K562 (cell line): Measurements from ENCODE around the gene ABCD4. TPM values are rescaled to one million over a fixed set of nuclear protein-coding genes. Genes with fewer than 3 reads are reported as not detected.

ENCODE experiments used
- CBX1 ChIP-seq: sonication (generic); IDR thresholded peaks from 2 replicates; pipeline ENCODE4 v1.6.1; 2016; ENCODE audit warnings: antibody characterized with exemption, low read depth, mild to moderate bottlenecking
- HDAC1 ChIP-seq, 2 experiments: fragments of 450-650 bp; IDR thresholded peaks; 2 replicates each; pipeline ENCODE4 v1.6.1; 2016 to 2017; ENCODE audit warnings: inconsistent platforms in 1 of 2, mild to moderate bottlenecking in 1 of 2, moderate library complexity in 1 of 2
- HDAC6 ChIP-seq: IDR thresholded peaks from 2 replicates; pipeline ENCODE4 v1.6.1; 2012; ENCODE audit warnings: low read depth, mild to moderate bottlenecking, control low read depth, inconsistent platforms, low read length, moderate library complexity
- JUNB ChIP-seq: fragments of 450-650 bp; formaldehyde crosslinking; conservative IDR thresholded peaks from 2 replicates; pipeline ENCODE4 v1.4.0; 2020; ENCODE audit warnings: mild to moderate bottlenecking
- KDM5B ChIP-seq: fragments of 200-600 bp; sonication (generic); IDR thresholded peaks from 2 replicates; pipeline ENCODE4 v1.6.1; 2012; ENCODE audit warnings: low read depth, mild to moderate bottlenecking, moderate library complexity, low read length, control low read depth, inconsistent platforms; ENCODE audit not compliant: insufficient replicate concordance
- KHSRP ChIP-seq: fragments of 450-650 bp; IDR thresholded peaks from 2 replicates; pipeline ENCODE4 v1.6.1; 2017
- MCM5 ChIP-seq: fragments of 450-650 bp; IDR thresholded peaks from 2 replicates; pipeline ENCODE4 v1.6.1; 2016; ENCODE audit warnings: low read depth
- NCOA4 ChIP-seq: fragments of 450-650 bp; IDR thresholded peaks from 2 replicates; pipeline ENCODE4 v1.6.1; 2018; ENCODE audit warnings: mild to moderate bottlenecking; ENCODE audit not compliant: partially characterized antibody
- POLR2G ChIP-seq: fragments of 200-400 bp; formaldehyde crosslinking; IDR thresholded peaks from 2 replicates; pipeline ENCODE4 v1.6.1; 2017; ENCODE audit warnings: low read depth, mild to moderate bottlenecking, antibody characterized with exemption, low read length, moderate library complexity
- ZBTB7A ChIP-seq: IDR thresholded peaks from 2 replicates; pipeline ENCODE4 v1.6.1; 2011; ENCODE audit warnings: low read depth, mild to moderate bottlenecking, low read length, moderate library complexity, borderline replicate concordance; ENCODE audit not compliant: control insufficient read depth
- ZFX ChIP-seq: sonication (generic); formaldehyde crosslinking; IDR thresholded peaks from 2 replicates; pipeline ENCODE4 v1.8.0; 2022; ENCODE audit warnings: mild to moderate bottlenecking, missing genetic modification reagents, moderate library complexity
- polyA plus RNA-seq, 8 experiments: library from polyadenylated mRNA; depleted of rRNA in 4 of 8; stranded (reverse) in 5 of 8; unstranded in 3 of 8; fragments of >200 nt; fragmentation: Nextera tagmentation in 2 of 8; fragmentation: Illumina TruSeq in 1 of 8; extraction: Ambion mirVana in 2 of 8; extraction: Trizol in 1 of 8; gene quantifications; 2 replicates each; pipeline versions ENCODE4 v1.2.1 to v1.2.3, GENCODE V29; 2011 to 2014; ENCODE audit warnings: inconsistent platforms in 1 of 8, missing spikeins in 1 of 8
- total RNA-seq, 7 experiments: library from RNA; depleted of rRNA in 6 of 7; stranded (reverse); fragments of >200 nt in 6 of 7; fragmentation: Illumina TruSeq in 2 of 7; extraction: Trizol in 2 of 7; gene quantifications; 2 replicates each; pipeline versions ENCODE4 v1.2.1 to v1.2.3, GENCODE V29; 2011 to 2021; ENCODE audit warnings: low replicate concordance in 1 of 7
- TF ChIP-seq, protein P1 (sequence below), 3 experiments: IDR thresholded peaks in 2 of 3; conservative IDR thresholded peaks in 1 of 3; 2 replicates each; pipeline ENCODE4 v1.5.1; 2011 to 2012; ENCODE audit warnings: low read length in 3 of 3, mild to moderate bottlenecking in 3 of 3, control low read depth in 2 of 3, improper control_type of control experiment in 1 of 3, inconsistent platforms in 1 of 3, low read depth in 1 of 3, mixed read lengths in 1 of 3, moderate library complexity in 1 of 3; ENCODE audit not compliant: insufficient read depth in 2 of 3
- TF ChIP-seq, protein P2 (sequence below): sonication (generic); formaldehyde crosslinking; IDR thresholded peaks from 2 replicates; pipeline ENCODE4 v1.8.0; 2023; ENCODE audit warnings: missing genetic modification reagents, mild to moderate bottlenecking, borderline replicate concordance
- TF ChIP-seq, protein P3 (sequence below): fragments of 250-450 bp; sonication (Bioruptor Pico); IDR thresholded peaks from 2 replicates; pipeline ENCODE4 v1.9.0; 2021; ENCODE audit warnings: mild to moderate bottlenecking, inconsistent platforms
- TF ChIP-seq, protein P4 (sequence below): fragments of 450-650 bp; formaldehyde crosslinking; IDR thresholded peaks from 2 replicates; pipeline ENCODE4 v1.4.0; 2020; ENCODE audit warnings: mild to moderate bottlenecking, moderate library complexity

The ABCD4 gene
- total and polyA plus RNA-seq, 9 of the 15 experiments (the other 6 are each of a cell fraction or from before 2014, with no cell fraction given), result 3.5 to 17.2 (median 12.4) TPM

DNA sequence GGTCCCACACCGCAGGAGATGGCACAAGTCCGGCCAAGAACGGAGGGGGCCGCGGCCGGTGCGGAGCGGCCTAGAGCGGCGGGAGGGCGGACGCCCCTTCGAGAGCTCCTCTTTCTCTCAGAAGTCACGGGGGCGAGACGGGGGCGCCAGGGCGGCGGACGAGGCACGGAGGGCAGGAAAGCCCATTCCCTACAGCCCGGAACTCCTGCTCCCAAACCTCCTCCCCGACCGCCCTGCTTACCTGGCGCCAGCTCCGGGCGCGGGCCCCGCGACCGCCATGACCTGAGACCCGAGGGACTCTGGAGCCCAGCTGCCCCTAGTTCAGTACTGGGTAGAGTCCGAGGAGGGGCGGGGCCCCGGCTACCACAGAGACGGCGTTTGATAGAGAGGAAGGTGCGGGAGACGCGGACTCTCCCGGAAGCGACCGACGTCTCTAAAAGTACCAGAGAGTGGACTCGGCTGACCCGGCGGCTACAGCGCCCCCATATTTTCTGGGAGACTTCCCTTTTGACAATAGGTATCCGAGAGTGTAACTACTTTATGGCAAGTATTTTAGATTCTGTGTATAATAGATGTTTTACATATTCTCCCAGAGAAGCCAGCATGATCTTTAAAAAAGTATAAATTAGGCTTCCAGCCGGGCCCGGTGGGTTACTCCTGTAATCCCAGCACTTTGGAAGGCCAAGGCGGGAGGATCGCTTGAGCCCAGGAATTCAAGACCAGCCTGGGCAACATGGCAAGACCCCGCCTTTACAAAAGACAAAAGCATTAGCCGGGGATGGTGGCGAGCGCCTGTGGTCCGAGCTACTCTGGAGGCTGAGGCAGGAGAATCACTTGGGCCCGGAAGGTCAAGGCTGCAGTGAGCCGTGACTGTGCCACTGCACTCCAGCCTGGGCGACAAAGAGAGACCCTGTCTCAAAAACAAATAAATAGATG is at the start of gene ABCD4 (continued):
- no peak for TF ChIP-seq ZBTB7A
- TF ChIP-seq MCM5, result no peak
- no peak for TF ChIP-seq KHSRP
- no peak for TF ChIP-seq NCOA4
- TF ChIP-seq HDAC6, result no peak
- TF ChIP-seq, protein P1, sequence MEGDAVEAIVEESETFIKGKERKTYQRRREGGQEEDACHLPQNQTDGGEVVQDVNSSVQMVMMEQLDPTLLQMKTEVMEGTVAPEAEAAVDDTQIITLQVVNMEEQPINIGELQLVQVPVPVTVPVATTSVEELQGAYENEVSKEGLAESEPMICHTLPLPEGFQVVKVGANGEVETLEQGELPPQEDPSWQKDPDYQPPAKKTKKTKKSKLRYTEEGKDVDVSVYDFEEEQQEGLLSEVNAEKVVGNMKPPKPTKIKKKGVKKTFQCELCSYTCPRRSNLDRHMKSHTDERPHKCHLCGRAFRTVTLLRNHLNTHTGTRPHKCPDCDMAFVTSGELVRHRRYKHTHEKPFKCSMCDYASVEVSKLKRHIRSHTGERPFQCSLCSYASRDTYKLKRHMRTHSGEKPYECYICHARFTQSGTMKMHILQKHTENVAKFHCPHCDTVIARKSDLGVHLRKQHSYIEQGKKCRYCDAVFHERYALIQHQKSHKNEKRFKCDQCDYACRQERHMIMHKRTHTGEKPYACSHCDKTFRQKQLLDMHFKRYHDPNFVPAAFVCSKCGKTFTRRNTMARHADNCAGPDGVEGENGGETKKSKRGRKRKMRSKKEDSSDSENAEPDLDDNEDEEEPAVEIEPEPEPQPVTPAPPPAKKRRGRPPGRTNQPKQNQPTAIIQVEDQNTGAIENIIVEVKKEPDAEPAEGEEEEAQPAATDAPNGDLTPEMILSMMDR (IDR thresholded peaks at IDR 0.05 in 2 of 3, conservative IDR thresholded peaks at IDR 0.05 in 1 of 3; ENCODE audit: insufficient read depth in 2 of 3, low read depth in 1 of 3, low read length in 3 of 3), result peak; percentile 50 to 76 (median 75)
- TF ChIP-seq HDAC1 (IDR thresholded peaks at IDR 0.05), result peak in 1 of 2 experiments; percentile 40; a peak in 1 of 4 replicates
- TF ChIP-seq KDM5B, result peak; percentile 91
- TF ChIP-seq CBX1, result no peak
- TF ChIP-seq JUNB, result no peak
- TF ChIP-seq, protein P2, sequence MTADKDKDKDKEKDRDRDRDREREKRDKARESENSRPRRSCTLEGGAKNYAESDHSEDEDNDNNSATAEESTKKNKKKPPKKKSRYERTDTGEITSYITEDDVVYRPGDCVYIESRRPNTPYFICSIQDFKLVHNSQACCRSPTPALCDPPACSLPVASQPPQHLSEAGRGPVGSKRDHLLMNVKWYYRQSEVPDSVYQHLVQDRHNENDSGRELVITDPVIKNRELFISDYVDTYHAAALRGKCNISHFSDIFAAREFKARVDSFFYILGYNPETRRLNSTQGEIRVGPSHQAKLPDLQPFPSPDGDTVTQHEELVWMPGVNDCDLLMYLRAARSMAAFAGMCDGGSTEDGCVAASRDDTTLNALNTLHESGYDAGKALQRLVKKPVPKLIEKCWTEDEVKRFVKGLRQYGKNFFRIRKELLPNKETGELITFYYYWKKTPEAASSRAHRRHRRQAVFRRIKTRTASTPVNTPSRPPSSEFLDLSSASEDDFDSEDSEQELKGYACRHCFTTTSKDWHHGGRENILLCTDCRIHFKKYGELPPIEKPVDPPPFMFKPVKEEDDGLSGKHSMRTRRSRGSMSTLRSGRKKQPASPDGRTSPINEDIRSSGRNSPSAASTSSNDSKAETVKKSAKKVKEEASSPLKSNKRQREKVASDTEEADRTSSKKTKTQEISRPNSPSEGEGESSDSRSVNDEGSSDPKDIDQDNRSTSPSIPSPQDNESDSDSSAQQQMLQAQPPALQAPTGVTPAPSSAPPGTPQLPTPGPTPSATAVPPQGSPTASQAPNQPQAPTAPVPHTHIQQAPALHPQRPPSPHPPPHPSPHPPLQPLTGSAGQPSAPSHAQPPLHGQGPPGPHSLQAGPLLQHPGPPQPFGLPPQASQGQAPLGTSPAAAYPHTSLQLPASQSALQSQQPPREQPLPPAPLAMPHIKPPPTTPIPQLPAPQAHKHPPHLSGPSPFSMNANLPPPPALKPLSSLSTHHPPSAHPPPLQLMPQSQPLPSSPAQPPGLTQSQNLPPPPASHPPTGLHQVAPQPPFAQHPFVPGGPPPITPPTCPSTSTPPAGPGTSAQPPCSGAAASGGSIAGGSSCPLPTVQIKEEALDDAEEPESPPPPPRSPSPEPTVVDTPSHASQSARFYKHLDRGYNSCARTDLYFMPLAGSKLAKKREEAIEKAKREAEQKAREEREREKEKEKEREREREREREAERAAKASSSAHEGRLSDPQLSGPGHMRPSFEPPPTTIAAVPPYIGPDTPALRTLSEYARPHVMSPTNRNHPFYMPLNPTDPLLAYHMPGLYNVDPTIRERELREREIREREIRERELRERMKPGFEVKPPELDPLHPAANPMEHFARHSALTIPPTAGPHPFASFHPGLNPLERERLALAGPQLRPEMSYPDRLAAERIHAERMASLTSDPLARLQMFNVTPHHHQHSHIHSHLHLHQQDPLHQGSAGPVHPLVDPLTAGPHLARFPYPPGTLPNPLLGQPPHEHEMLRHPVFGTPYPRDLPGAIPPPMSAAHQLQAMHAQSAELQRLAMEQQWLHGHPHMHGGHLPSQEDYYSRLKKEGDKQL (CRISPR knock-in tag), result no peak
- peak; percentile 91 for TF ChIP-seq ZFX (CRISPR knock-in tag)
- TF ChIP-seq POLR2G, result peak; percentile 99
- TF ChIP-seq, protein P3, sequence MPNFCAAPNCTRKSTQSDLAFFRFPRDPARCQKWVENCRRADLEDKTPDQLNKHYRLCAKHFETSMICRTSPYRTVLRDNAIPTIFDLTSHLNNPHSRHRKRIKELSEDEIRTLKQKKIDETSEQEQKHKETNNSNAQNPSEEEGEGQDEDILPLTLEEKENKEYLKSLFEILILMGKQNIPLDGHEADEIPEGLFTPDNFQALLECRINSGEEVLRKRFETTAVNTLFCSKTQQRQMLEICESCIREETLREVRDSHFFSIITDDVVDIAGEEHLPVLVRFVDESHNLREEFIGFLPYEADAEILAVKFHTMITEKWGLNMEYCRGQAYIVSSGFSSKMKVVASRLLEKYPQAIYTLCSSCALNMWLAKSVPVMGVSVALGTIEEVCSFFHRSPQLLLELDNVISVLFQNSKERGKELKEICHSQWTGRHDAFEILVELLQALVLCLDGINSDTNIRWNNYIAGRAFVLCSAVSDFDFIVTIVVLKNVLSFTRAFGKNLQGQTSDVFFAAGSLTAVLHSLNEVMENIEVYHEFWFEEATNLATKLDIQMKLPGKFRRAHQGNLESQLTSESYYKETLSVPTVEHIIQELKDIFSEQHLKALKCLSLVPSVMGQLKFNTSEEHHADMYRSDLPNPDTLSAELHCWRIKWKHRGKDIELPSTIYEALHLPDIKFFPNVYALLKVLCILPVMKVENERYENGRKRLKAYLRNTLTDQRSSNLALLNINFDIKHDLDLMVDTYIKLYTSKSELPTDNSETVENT (CRISPR knock-in tag), result peak; percentile 78
- TF ChIP-seq, protein P4, sequence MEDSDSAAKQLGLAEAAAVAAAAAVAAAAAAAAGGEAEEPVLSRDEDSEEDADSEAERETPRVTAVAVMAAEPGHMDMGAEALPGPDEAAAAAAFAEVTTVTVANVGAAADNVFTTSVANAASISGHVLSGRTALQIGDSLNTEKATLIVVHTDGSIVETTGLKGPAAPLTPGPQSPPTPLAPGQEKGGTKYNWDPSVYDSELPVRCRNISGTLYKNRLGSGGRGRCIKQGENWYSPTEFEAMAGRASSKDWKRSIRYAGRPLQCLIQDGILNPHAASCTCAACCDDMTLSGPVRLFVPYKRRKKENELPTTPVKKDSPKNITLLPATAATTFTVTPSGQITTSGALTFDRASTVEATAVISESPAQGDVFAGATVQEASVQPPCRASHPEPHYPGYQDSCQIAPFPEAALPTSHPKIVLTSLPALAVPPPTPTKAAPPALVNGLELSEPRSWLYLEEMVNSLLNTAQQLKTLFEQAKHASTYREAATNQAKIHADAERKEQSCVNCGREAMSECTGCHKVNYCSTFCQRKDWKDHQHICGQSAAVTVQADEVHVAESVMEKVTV (CRISPR knock-in tag), result no peak
